ENCODE measurements around the gene SEC31B. TPM values are rescaled to one million over a fixed set of nuclear protein-coding genes. Genes with fewer than 3 reads are reported as not detected.

The SEC31B gene
- total and polyA plus RNA-seq, 2 donors (not counting 3 experiments of a cell fraction or from before 2014, with no cell fraction given), result 11.1 to 14.4 TPM

GRCh38 chr10:100501423-100501822 is 18.2 kb downstream of the SEC31B start:
- peaks cover 0 to 5% of the 10 kb centered on the region in 2 experiments for H3K36me3 ChIP-seq (ENCODE audit: control insufficient read depth in 2 of 2, extremely low read depth in 1 of 2, insufficient read depth in 2 of 2, low read length in 2 of 2)
- intact Hi-C loops (cut with micrococcal nuclease), result no loop called here
- no peak overlapping the region for H3K9ac ChIP-seq (replicated peaks; ENCODE audit: extremely low read depth, insufficient read depth, low read length)
- dilution Hi-C loops (cut with MboI; ENCODE audit: extremely low pct_ligation_motif_present, low sequenced_read_pairs), result no loop called here
- FAIRE-seq (no peak), DNase-seq (ENCODE audit: low read depth, low spot score) (no peak)
- no peak for TF ChIP-seq FOS (IDR thresholded peaks at IDR 0.05; ENCODE audit: borderline replicate concordance, insufficient read depth, low read length)
- TF ChIP-seq GATA2 (IDR thresholded peaks at IDR 0.05; ENCODE audit: insufficient read depth, insufficient read length, low read depth, low read length), result no peak
- no peak for TF ChIP-seq POLR2AphosphoS5 (IDR thresholded peaks at IDR 0.05; ENCODE audit: insufficient read depth, low read depth, low read length)
- TF ChIP-seq EZH2 (IDR thresholded peaks at IDR 0.05; ENCODE audit: borderline replicate concordance, low read depth, low read length, severe bottlenecking), result no peak
- no peak for TF ChIP-seq CTCF (IDR thresholded peaks at IDR 0.05; ENCODE audit: extremely low read depth in 1 of 2, insufficient read depth in 1 of 2, low read depth in 1 of 2, low read length in 2 of 2)
- TF ChIP-seq JUN (IDR thresholded peaks at IDR 0.05; ENCODE audit: borderline replicate concordance, insufficient read depth, insufficient read length, low read depth), result no peak
- no peak for TF ChIP-seq POLR2A (IDR thresholded peaks at IDR 0.05; ENCODE audit: low read depth, low read length)
- no peak for TF ChIP-seq MAX (IDR thresholded peaks at IDR 0.05; ENCODE audit: insufficient read depth, insufficient read length)
- no peak for TF ChIP-seq MYC (IDR thresholded peaks at IDR 0.05; ENCODE audit: low read depth, low read length)
- BruUV-seq (replicated peaks), result no TSS peak
- ChIA-PET CTCF (interaction anchor here (1.0 to 1.3 kb wide), 3 partner anchors 11 to 18 kb away, joined by 3 to 4 read pairs (median 3); no protein-coding TSS in a partner anchor), POLR2A (no interaction called here)
- H3K9me1 ChIP-seq (replicated peaks; ENCODE audit: control insufficient read depth, extremely low read depth, insufficient read depth, low read length), result no peaks in the 10 kb centered on the region
- no peaks in the 10 kb centered on the region for H3K9me3 ChIP-seq (replicated peaks; ENCODE audit: control insufficient read depth, insufficient read depth, low read length)
- H2AFZ ChIP-seq (ENCODE audit: low read depth, low read length), result no peak overlapping the region
- no peak overlapping the region for H3K4me3 ChIP-seq (replicated peaks in 1 of 3; ENCODE audit: insufficient read depth in 1 of 3, low read depth in 1 of 3, low read length in 3 of 3)
- H3K27ac ChIP-seq (ENCODE audit: insufficient read depth, low read depth, low read length), result no peak overlapping the region
- no peaks in the 10 kb centered on the region for H3K27me3 ChIP-seq (ENCODE audit: control insufficient read depth in 2 of 2, insufficient read depth in 2 of 2, low read length in 2 of 2)
- H3K4me2 ChIP-seq (ENCODE audit: insufficient read depth, low read length), result no peak overlapping the region
- H4K20me1 ChIP-seq (replicated peaks; ENCODE audit: control insufficient read depth, extremely low read depth, insufficient read depth, low read length), result no peaks in the 10 kb centered on the region
- H3K4me1 ChIP-seq (ENCODE audit: control insufficient read depth, extremely low read depth, insufficient read depth, low read length), result no peaks in the 10 kb centered on the region
- H3K79me2 ChIP-seq (ENCODE audit: control insufficient read depth, insufficient read depth, low read length), result no peaks in the 10 kb centered on the region

All from endothelial cell of umbilical vein (primary cell).